H1 (cell line): ENCODE measurements around the gene SLC24A4. TPM values are rescaled to one million over a fixed set of nuclear protein-coding genes. Genes with fewer than 3 reads are reported as not detected.

Experiments used
- polyA plus RNA-seq, 7 experiments: library from polyadenylated mRNA; depleted of rRNA in 3 of 7; stranded (reverse) in 5 of 7; unstranded in 2 of 7; fragments of >200 nt in 5 of 7; fragments of 200-250 nt in 2 of 7; gene quantifications; 1 replicate in 5 of 7; 2 replicates in 1 of 7; 4 replicates in 1 of 7; pipeline versions ENCODE4 v1.2.1 to v1.2.3, GENCODE V29; 2011 to 2013; ENCODE audit warnings: missing spikeins in 2 of 7, mixed read lengths in 2 of 7
- total RNA-seq: library from RNA; stranded (reverse); fragmentation: NEBNext Ultra II Directional; extraction: Animal tissue kit (Norgen Biotek cat#: 25700); gene quantifications from 2 replicates; pipeline ENCODE4 v1.2.1, GENCODE V29; 2021

The SLC24A4 gene
- total and polyA plus RNA-seq, 2 of the 8 experiments (the other 6 are each of a cell fraction or from before 2014, with no cell fraction given), result 0.27 to 0.89 TPM

Other genes with a start within 250 kb of the SLC24A4 start
- 31.7 and 37.2 TPM in 2 replicates for gene ATXN3, start 216.6 kb upstream of the SLC24A4 start, total RNA-seq
- gene ATXN3, start 216.6 kb upstream of the SLC24A4 start, polyA plus RNA-seq (2011; rRNA removed), result 4.1 and 8.8 TPM in 2 replicates
- 124 and 127 TPM in 2 replicates for gene NDUFB1, start 201.5 kb upstream of the SLC24A4 start, total RNA-seq
- 190 and 271 TPM in 2 replicates for gene NDUFB1, start 201.5 kb upstream of the SLC24A4 start, polyA plus RNA-seq (2011; rRNA removed)
- gene CPSF2, start 201.2 kb upstream of the SLC24A4 start, total RNA-seq, result 130 and 141 TPM in 2 replicates
- 10.0 and 11.3 TPM in 2 replicates for gene CPSF2, start 201.2 kb upstream of the SLC24A4 start, polyA plus RNA-seq (2011; rRNA removed)
- 1.5 and 1.9 TPM in 2 replicates for gene RIN3, start 190.6 kb downstream of the SLC24A4 start, total RNA-seq
- 0.59 and 0.78 TPM in 2 replicates for gene RIN3, start 190.6 kb downstream of the SLC24A4 start, polyA plus RNA-seq (2011; rRNA removed)